Naive thymus-derived CD8-positive, alpha-beta T cell (primary cell): ENCODE measurements around the gene FAM8A1. TPM values are rescaled to one million over a fixed set of nuclear protein-coding genes. Genes with fewer than 3 reads are reported as not detected.

Source experiments
- ATAC-seq, 2 donors: fragments of 150-1000 bp; cut with Tn5 transposase in 1 of 2; sonication (Bioruptor Pico), chemical (Tn5 transposase) in 1 of 2; 1 replicate in 1 of 2; 2 replicates in 1 of 2; pipeline ENCODE4 v1.10.0; 2021; ENCODE audit warnings: mild to moderate bottlenecking in 2 of 2, moderate library complexity in 2 of 2
- POLR2A ChIA-PET: fragments of 350-600 bp; sonication (Branson Sonifier 250); formaldehyde crosslinking; loops from one replicate; lab custom pipeline; 2021; ENCODE audit warnings: antibody characterized with exemption; lab: Charles Lee
- DNase-seq, 10 donors: peaks; one replicate each; pipeline versions ENCODE4 v3.0.0 to v3.0.0-alpha.2; 2020 to 2022
- H3K27ac Mint-ChIP-seq, 10 donors: one replicate each; pipeline ENCODE4 v1.8.0; 2020 to 2022; ENCODE audit warnings: mild to moderate bottlenecking in 10 of 10, mixed read lengths in 10 of 10, moderate library complexity in 4 of 10, inconsistent platforms in 1 of 10
- H3K27me3 Mint-ChIP-seq, 5 donors: one replicate each; pipeline ENCODE4 v1.8.0; 2021 to 2022; ENCODE audit warnings: mixed read lengths in 5 of 5
- H3K36me3 Mint-ChIP-seq, 3 donors: one replicate each; pipeline ENCODE4 v1.8.0; 2020 to 2022; ENCODE audit warnings: mixed read lengths in 3 of 3, mild to moderate bottlenecking in 2 of 3, inconsistent platforms in 1 of 3
- H3K4me1 Mint-ChIP-seq, 4 donors: one replicate each; pipeline ENCODE4 v1.8.0; 2021 to 2022; ENCODE audit warnings: mixed read lengths in 4 of 4
- H3K4me3 Mint-ChIP-seq, 10 donors: one replicate each; pipeline ENCODE4 v1.8.0; 2020 to 2022; ENCODE audit warnings: mild to moderate bottlenecking in 10 of 10, mixed read lengths in 10 of 10, moderate library complexity in 6 of 10, inconsistent platforms in 1 of 10
- H3K9me3 Mint-ChIP-seq, 9 donors: one replicate each; pipeline ENCODE4 v1.8.0; 2020 to 2022; ENCODE audit warnings: mixed read lengths in 9 of 9, mild to moderate bottlenecking in 3 of 9, inconsistent platforms in 1 of 9, moderate library complexity in 1 of 9
- polyA plus RNA-seq, 3 donors: library from polyadenylated mRNA; unstranded; fragments of 300-500 nt; fragmentation: Illumina TruSeq; gene quantifications; one replicate each; pipeline ENCODE4 v1.2.3, GENCODE V29; 2021
- total RNA-seq, 8 experiments: library from RNA in 2 of 8; stranded (reverse) in 2 of 8; gene quantifications; one replicate each; pipeline ENCODE4 v1.2.3 and lab custom pipeline; 2021 to 2026

The FAM8A1 gene
- total and polyA plus RNA-seq, 5 experiments from 2014 or later = 4.8 to 24.6 (median 5.6) TPM

DNA sequence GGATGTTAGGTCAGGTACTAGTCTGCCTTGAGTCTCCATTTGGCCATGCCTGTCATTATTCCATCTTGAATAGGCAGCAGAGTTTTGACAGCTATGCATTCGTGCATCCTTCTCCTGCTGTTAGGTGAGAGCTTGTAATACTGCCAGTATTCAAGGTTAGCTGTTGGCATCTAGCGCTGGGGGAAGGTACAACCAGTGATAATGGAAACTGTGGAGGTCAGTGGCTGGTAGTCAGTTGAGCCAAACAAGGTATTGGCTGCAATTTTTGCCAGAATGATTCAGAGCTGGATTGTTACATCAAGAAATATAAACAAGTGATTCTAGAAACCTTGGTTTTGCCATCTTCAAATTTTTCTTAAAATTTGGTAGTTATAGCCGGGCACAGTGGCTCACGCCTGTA lies 6.5 kb downstream of the FAM8A1 start:
- peaks cover 0 to 61% (median 10%) of the 10 kb centered on the region in 3 donors for H3K36me3 Mint-ChIP-seq
- POLR2A ChIA-PET = interaction anchor here (0.6 kb wide), 1 partner anchor 97 kb away, joined by 5 read pairs; no protein-coding TSS in a partner anchor
- H3K27me3 Mint-ChIP-seq = no peaks in the 10 kb centered on the region
- H3K4me3 Mint-ChIP-seq = no peak overlapping the region
- ATAC-seq (no peak), DNase-seq (no peak)
- peaks cover 11 to 44% (median 36%) of the 10 kb centered on the region in 4 donors for H3K4me1 Mint-ChIP-seq
- H3K9me3 Mint-ChIP-seq = no peaks in the 10 kb centered on the region
- H3K27ac Mint-ChIP-seq = peak overlapping the region in 5 of 10 donors; percentile 3 to 61 (median 39)

DNA sequence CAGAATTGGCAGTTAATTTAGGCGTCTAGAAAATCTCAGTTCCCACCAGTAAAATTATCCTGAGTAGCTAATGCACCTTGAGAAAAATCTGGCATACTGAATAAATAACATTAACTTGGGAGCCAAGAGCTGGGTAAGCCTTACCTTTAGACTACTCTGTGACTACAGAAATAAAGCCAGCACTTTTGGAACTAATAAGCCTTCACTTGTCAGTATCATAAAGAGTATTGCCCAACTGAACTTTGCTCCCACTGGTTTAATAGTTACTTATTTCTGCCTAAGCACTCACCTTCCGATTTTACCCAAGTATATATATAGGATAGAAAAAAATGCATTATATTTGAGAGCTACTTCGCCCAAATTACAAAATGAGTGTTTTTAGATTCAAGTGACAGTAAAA lies 10.7 kb downstream of the FAM8A1 start:
- POLR2A ChIA-PET = no interaction called here
- no peak for ATAC-seq
- Mint-ChIP-seq H3K36me3 (peaks cover 0 to 56% (median 12%) of the 10 kb centered on the region in 3 donors), H3K27me3 (no peaks in the 10 kb centered on the region), H3K4me3 (no peak overlapping the region), H3K4me1 (peaks cover 0 to 14% (median 7%) of the 10 kb centered on the region in 4 donors), H3K27ac (peak overlapping the region in 5 of 10 donors; percentile 4 to 69 (median 46)), H3K9me3 (no peaks in the 10 kb centered on the region)
- no peak for DNase-seq

DNA sequence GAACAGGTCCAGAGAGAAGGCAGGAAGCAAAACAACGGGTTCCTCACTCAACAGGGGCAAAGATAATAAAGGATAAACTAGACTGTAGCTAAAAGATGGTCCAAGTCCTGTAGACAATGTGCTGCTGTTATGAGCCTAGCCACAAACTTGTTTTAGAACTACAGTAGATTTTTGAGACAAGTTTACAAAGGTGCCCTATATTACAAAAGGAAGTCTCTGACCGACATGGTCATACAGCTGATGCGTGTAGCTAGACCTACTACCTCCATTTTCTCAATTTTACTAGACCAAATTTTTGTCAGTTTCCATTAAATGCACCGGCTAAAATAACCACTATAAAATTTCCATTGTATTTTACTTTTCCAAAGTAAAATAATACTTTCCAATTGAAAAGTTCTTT lies 11.9 kb downstream of the FAM8A1 start:
- Mint-ChIP-seq H3K4me1 (peaks cover 0 to 9% (median 3%) of the 10 kb centered on the region in 4 donors), H3K27ac (peak overlapping the region in 8 of 10 donors; percentile 17 to 86 (median 66)), H3K9me3 (no peaks in the 10 kb centered on the region), H3K36me3 (peaks cover 0 to 59% (median 9%) of the 10 kb centered on the region in 3 donors), H3K4me3 (no peak overlapping the region), H3K27me3 (no peaks in the 10 kb centered on the region)
- DNase-seq = no peak
- POLR2A ChIA-PET = no interaction called here
- ATAC-seq = no peak

DNA sequence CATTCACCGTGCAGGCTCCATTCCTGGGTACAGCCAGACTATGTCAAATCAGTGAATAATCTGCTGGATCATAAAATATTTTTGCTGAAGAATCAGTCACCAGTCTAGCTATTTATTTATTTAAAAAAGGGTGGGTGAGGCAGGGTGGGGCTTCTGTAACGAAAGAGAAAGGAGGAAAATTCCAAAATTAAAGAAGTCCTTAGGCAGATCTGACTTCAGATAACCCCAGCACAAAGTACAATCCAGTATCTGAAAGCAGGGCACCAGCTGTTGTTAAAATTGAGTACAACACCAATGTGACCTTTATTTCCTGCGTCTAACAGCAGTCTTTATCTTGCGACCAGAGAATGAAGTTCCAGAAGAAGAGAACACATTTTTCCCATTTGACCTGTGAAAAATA lies 15.7 kb downstream of the FAM8A1 start:
- Mint-ChIP-seq H3K4me3 (no peak overlapping the region), H3K36me3 (peaks cover 0 to 71% (median 14%) of the 10 kb centered on the region in 3 donors)
- ATAC-seq = no peak

DNA sequence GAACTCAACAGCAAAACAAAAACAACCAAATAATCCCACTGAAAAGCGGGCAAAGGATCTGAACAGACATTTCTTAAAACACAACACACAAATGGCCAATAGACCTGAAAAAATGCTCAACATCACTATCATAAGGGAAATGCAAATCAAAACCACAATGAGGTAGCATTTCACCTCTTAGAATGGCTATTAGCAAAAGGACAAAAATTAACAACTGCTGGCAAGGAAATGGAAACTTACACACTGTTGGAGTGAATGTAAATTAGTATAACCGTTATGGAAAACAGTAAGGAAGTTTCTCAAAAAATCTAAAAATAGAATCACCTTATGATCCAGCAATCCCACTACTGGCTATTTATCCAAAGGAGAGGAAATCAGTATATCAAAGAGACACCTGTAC lies 20.9 kb downstream of the FAM8A1 start:
- POLR2A ChIA-PET = interaction anchor here (1.1 kb wide), 1 partner anchor 38 kb away, joined by 3 read pairs; no protein-coding TSS in a partner anchor
- no peak overlapping the region for H3K4me3 Mint-ChIP-seq
- peaks cover 15 to 28% (median 18%) of the 10 kb centered on the region in 4 donors for H3K4me1 Mint-ChIP-seq
- H3K36me3 Mint-ChIP-seq = peaks cover 0 to 91% (median 13%) of the 10 kb centered on the region in 3 donors
- no peak for ATAC-seq
- no peaks in the 10 kb centered on the region for H3K9me3 Mint-ChIP-seq
- no peaks in the 10 kb centered on the region for H3K27me3 Mint-ChIP-seq
- DNase-seq = no peak
- peak overlapping the region in 4 of 10 donors; percentile 0 to 50 (median 24) for H3K27ac Mint-ChIP-seq

More for the DNA sequence above, 15.7 kb downstream of the FAM8A1 start:
- Mint-ChIP-seq H3K4me1 (peaks cover 10 to 14% (median 10%) of the 10 kb centered on the region in 4 donors), H3K9me3 (no peaks in the 10 kb centered on the region), H3K27me3 (no peaks in the 10 kb centered on the region), H3K27ac (peak overlapping the region in 1 of 10 donors; percentile 39)
- no peak for DNase-seq
- POLR2A ChIA-PET = no interaction called here

DNA sequence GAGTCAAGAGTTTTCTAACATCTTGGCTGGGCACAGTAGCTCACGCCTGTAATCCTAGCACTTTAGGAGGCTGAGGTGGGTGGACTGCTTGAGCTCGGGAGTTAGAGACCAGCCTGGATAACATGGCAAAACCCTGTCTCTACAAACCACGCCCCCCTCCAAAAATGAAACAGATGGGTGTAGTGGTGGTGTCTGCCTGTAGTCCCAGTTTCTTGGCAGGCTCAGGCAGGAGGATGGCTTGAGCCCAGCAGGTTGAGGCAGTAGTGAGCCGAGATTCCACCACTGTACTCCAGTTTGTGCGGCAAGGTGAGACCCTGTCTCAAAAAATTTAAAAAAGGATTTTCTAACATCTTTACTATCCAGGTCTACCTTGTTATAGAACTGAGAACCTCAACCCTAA lies 22.0 kb downstream of the FAM8A1 start:
- H3K4me1 Mint-ChIP-seq = peaks cover 14 to 28% (median 18%) of the 10 kb centered on the region in 4 donors
- no peak for ATAC-seq
- POLR2A ChIA-PET = interaction anchor here (1.1 kb wide), 1 partner anchor 37 kb away, joined by 3 read pairs; no protein-coding TSS in a partner anchor

DNA sequence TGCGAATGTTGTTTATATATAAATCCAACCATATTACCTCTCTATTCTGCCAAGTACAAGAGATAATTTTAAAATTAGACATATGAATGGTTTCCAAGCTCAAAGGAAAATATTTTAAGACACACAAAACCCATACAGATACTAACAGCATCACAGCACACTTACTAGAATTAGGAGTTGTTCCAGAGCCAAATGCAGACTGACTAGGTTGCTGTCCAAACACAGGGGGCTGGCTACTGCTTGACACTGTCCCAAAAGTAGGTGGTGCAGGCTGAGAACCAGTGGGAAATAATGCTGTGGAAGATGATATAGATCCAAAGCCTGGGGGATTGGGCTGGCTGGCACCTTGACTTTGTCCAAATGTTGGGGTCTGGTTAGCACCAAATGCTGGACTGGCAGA lies 24.3 kb downstream of the FAM8A1 start:
- no peaks in the 10 kb centered on the region for H3K9me3 Mint-ChIP-seq
- H3K36me3 Mint-ChIP-seq = peaks cover 0 to 81% (median 17%) of the 10 kb centered on the region in 3 donors
- peaks cover 8 to 27% (median 25%) of the 10 kb centered on the region in 4 donors for H3K4me1 Mint-ChIP-seq
- H3K4me3 Mint-ChIP-seq = peak overlapping the region in 1 of 10 donors; percentile 29
- peak overlapping the region in 6 of 10 donors; percentile 7 to 64 (median 35) for H3K27ac Mint-ChIP-seq
- DNase-seq = no peak
- no peaks in the 10 kb centered on the region for H3K27me3 Mint-ChIP-seq
- no peak for ATAC-seq
- POLR2A ChIA-PET = interaction anchor here (1.0 kb wide), 1 partner anchor 24 kb away, joined by 3 read pairs; no protein-coding TSS in a partner anchor

More for the DNA sequence above, 22.0 kb downstream of the FAM8A1 start:
- Mint-ChIP-seq H3K4me3 (no peak overlapping the region), H3K27ac (peak overlapping the region in 2 of 10 donors; percentile 31 to 44), H3K27me3 (no peaks in the 10 kb centered on the region), H3K36me3 (peaks cover 0 to 81% (median 15%) of the 10 kb centered on the region in 3 donors), H3K9me3 (no peaks in the 10 kb centered on the region)
- no peak for DNase-seq

DNA sequence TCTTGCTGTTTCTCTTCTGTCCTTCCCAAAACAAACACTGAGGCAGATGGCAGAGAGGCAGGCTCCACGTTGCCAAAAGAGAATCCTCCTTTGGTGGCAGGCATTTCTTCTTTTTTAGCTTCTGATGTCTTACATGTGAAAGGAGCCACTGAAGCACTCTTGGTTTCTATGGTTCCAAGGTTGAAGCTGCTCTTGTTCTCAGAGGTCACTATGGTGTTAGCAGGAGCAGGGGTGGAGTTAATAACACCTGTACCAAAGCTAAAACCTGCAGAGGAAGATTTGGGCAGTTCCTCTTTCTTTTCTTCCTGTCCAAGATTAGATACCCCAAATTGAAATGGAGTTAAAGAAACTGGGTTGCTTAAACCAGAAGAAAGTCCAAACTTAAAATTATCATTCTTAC lies 28.8 kb downstream of the FAM8A1 start:
- no peaks in the 10 kb centered on the region for H3K27me3 Mint-ChIP-seq
- POLR2A ChIA-PET = interaction anchor here (2.2 kb wide), 1 partner anchor 28 kb away, joined by 10 read pairs; the partner anchor contains the start of gene FAM8A1
- DNase-seq (no peak), ATAC-seq (no peak)
- H3K4me3 Mint-ChIP-seq = no peak overlapping the region
- no peaks in the 10 kb centered on the region for H3K9me3 Mint-ChIP-seq
- peak overlapping the region in 7 of 10 donors; percentile 3 to 78 (median 50) for H3K27ac Mint-ChIP-seq
- H3K4me1 Mint-ChIP-seq = peaks cover 12 to 49% (median 44%) of the 10 kb centered on the region in 4 donors
- peaks cover 0 to 77% (median 22%) of the 10 kb centered on the region in 3 donors for H3K36me3 Mint-ChIP-seq

DNA sequence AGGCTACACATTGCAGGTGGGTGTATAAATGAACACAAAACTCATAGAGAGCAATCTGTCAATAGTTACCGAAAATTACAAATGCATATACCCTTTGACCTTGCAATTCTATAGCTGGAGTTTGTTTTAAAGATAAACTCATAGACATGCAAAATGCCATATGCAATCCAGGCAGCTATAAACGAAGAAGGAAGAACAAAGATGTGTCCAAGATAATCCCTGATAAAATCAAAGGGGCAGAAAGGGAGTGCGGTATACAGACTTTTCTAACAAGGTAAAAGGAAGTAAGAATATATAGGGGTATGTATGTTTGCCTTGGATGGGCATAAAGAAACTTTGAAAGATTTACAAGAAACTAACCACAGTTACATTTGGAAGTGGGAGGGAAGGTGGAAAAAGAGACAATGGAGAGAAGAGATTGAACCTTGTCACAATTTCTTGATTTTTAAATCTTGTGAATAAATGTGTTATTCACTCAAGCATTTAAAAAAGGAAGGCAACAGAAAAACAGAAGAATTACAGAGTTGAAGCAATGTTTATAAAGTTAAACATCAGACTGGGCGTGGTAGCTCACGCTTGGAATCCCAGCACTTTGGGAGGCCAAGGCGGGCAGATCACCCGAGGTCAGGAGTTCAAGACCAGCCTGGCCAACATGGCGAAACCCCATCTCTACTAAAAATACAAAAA lies 29.9 kb downstream of the FAM8A1 start:
- peaks cover 16 to 53% (median 49%) of the 10 kb centered on the region in 4 donors for H3K4me1 Mint-ChIP-seq
- H3K36me3 Mint-ChIP-seq = peaks cover 0 to 66% (median 22%) of the 10 kb centered on the region in 3 donors

DNA sequence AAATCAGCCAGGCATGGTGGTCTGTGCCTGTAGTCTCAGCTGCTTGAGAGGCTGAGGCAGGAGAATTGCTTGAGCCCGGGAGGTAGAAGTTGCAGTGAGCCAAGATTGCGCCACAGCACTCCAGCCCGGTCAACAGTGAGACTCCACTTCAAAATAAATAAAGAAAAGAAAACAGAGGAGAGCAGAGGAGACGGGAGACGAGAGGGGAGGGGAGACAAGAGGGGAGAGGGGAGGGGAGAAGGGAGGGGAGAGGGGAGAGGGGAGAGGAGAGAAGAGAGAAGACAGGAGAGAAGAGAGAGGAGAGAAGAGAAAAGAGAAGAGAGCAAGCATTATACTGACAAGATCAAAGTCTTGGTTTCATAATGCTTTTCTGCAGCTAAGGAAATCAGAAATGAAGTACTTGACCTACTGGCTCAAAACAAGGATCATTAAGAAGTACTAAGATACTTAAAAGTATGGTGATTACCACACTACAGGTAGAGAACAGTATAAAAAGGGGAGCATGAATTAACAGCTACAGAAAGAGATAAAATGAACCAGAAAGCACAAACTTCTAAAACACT lies 30.5 kb downstream of the FAM8A1 start:
- no peaks in the 10 kb centered on the region for H3K9me3 Mint-ChIP-seq
- DNase-seq = no peak
- ATAC-seq = no peak
- POLR2A ChIA-PET = interaction anchor here (0.8 to 1.2 kb wide), 2 partner anchors 30 to 71 kb away, joined by 3 to 4 read pairs; no protein-coding TSS in a partner anchor
- H3K36me3 Mint-ChIP-seq = peaks cover under 1 to 64% (median 23%) of the 10 kb centered on the region in 3 donors
- no peak overlapping the region for H3K4me3 Mint-ChIP-seq
- peaks cover 16 to 56% (median 53%) of the 10 kb centered on the region in 4 donors for H3K4me1 Mint-ChIP-seq
- H3K27me3 Mint-ChIP-seq = no peaks in the 10 kb centered on the region
- peak overlapping the region in 7 of 10 donors; percentile 6 to 65 (median 29) for H3K27ac Mint-ChIP-seq

More for the DNA sequence above, 29.9 kb downstream of the FAM8A1 start:
- Mint-ChIP-seq H3K9me3 (no peaks in the 10 kb centered on the region), H3K27me3 (no peaks in the 10 kb centered on the region), H3K27ac (peak overlapping the region in 5 of 10 donors; percentile 7 to 78 (median 54)), H3K4me3 (no peak overlapping the region)
- ATAC-seq (no peak), DNase-seq (no peak)
- POLR2A ChIA-PET = interaction anchor here (0.8 kb wide), 1 partner anchor 29 kb away, joined by 3 read pairs; no protein-coding TSS in a partner anchor

DNA sequence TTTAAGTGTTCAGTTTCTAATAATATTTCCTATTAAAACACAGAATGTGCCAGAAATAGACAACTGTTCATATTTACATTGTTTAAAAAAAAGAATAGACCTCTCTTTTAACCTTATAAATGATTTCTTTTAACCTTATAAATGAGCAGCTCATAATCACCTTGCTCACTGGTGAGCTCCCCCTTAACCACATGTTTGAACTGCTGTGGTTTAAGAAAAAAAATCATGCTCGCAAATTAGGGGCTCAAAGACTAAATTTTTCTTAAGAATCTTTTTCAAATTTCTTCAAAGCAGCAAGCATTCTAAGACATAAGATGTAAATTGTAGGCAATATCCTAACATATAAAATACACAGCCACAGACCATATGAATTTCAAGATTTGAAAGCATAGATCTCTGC lies 32.8 kb downstream of the FAM8A1 start:
- Mint-ChIP-seq H3K36me3 (peaks cover 8 to 74% (median 22%) of the 10 kb centered on the region in 3 donors), H3K9me3 (no peaks in the 10 kb centered on the region)
- POLR2A ChIA-PET = interaction anchor here (1.0 kb wide), 1 partner anchor 33 kb away, joined by 4 read pairs; the partner anchor contains the start of gene FAM8A1

More for the DNA sequence above, 32.8 kb downstream of the FAM8A1 start:
- peak in 3 of 10 donors; percentile 37 to 50 (median 48) for DNase-seq
- ATAC-seq = peak; percentile 66 to 74
- peaks cover 19 to 62% (median 58%) of the 10 kb centered on the region in 4 donors for H3K4me1 Mint-ChIP-seq
- peak overlapping the region; percentile 27 to 87 (median 69) for H3K27ac Mint-ChIP-seq
- H3K27me3 Mint-ChIP-seq = no peaks in the 10 kb centered on the region
- peak overlapping the region in 8 of 10 donors; percentile 27 to 70 (median 54) for H3K4me3 Mint-ChIP-seq
